Measurements from ENCODE around the gene NDEL1.

NDEL1 gene

GRCh38 chr17:8506145-8506544, 70.5 kb downstream of the NDEL1 start:
- no peak for DNase-seq

GRCh38 chr17:8514801-8515200, 79.1 kb downstream of the NDEL1 start:
- DNase-seq, result no peak
